ENCODE measurements around the gene MACROD2.

Gene MACROD2

DNA sequence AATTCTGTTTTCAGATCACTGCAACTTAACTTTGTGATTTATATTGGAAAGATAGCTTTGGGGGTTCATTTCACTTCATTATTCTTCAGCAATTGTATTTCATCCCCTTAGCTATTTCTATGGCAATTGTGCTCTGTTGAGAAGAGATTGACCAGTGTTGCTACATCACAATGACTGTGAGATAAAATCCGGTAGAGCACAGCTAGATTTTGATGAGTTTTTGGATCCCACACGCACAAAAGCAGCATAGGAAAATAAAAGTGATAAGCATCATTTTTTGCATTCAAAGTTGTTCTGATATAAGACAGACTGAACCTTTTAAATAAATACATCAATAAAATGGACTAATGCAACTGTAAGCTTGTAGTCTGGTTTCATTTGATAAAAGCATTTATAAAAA is 1843.2 kb downstream of the MACROD2 start:
- H3K36me3 ChIP-seq: no peaks in the 10 kb centered on the region
- H3K27ac ChIP-seq: no peak overlapping the region
- H3K4me1 ChIP-seq (ENCODE audit: control insufficient read depth in 1 of 2, insufficient read depth in 1 of 2, low read depth in 1 of 2, low read length in 1 of 2): no peaks in the 10 kb centered on the region
- TF ChIP-seq, protein P1, sequence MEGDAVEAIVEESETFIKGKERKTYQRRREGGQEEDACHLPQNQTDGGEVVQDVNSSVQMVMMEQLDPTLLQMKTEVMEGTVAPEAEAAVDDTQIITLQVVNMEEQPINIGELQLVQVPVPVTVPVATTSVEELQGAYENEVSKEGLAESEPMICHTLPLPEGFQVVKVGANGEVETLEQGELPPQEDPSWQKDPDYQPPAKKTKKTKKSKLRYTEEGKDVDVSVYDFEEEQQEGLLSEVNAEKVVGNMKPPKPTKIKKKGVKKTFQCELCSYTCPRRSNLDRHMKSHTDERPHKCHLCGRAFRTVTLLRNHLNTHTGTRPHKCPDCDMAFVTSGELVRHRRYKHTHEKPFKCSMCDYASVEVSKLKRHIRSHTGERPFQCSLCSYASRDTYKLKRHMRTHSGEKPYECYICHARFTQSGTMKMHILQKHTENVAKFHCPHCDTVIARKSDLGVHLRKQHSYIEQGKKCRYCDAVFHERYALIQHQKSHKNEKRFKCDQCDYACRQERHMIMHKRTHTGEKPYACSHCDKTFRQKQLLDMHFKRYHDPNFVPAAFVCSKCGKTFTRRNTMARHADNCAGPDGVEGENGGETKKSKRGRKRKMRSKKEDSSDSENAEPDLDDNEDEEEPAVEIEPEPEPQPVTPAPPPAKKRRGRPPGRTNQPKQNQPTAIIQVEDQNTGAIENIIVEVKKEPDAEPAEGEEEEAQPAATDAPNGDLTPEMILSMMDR (IDR thresholded peaks at IDR 0.05): no peak
- no peaks in the 10 kb centered on the region for H3K9me3 ChIP-seq
- no peak overlapping the region for H3K4me3 ChIP-seq (ENCODE audit: low read depth in 1 of 2, low read length in 1 of 2)
- no peaks in the 10 kb centered on the region for H3K27me3 ChIP-seq

DNA sequence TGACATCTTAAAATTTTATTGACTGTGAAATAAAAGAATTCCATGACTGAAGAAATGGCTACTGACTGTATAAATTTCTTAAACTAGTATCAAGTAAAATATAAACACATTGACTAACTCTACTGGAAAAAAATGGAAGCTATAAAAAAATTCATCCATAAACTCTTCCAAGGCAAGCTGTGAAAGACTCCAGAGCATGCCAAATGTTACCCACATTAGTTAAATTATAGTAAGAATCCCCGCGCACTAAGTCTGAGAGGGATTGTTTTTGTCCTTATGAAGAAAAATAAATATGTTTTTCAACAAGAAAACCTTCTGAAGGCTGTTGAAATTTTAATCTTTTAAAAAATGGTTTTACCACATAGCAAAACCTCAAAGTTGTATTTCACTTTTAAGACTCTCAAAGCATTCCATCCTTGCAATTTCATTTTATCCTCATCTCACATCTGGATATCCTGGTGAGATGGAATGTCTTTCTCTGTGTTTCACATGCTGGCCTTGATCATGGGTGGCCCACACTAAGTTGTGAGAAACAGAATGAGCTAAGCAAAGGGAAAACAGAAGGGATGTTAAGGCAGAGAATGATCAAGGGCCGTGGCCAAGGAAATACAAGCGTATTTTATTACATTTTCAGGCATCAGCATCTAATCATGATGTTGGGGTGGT is 1845.5 kb downstream of the MACROD2 start:
- Histone ChIP-seq H3K4me3 (ENCODE audit: low read depth in 1 of 2, low read length in 1 of 2) (no peak overlapping the region), H3K36me3 (no peaks in the 10 kb centered on the region), H3K4me1 (ENCODE audit: control insufficient read depth in 1 of 2, insufficient read depth in 1 of 2, low read depth in 1 of 2, low read length in 1 of 2) (no peaks in the 10 kb centered on the region), H3K27ac (no peak overlapping the region), H3K9me3 (no peaks in the 10 kb centered on the region), H3K27me3 (no peaks in the 10 kb centered on the region)
- TF ChIP-seq, protein P1 (IDR thresholded peaks at IDR 0.05): no peak

DNA sequence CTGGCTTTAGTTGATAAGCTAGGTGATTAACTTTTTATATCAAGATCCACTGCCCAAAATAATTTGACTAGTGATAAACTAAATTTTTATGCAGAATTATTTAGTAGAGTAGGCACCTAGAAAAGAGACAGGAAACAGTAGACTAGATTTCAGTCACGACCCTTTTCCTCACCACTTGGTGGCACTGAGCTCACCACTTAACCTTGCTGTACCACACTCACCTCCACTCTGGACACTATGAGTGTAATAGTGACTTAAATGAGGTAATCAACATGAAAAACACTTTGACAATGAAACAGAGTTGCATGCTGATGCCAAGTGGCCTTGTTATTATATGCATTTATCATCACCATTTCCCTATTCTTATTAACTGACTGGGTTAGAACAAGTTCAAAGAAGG is 1847.6 kb downstream of the MACROD2 start:
- H3K4me3 ChIP-seq (ENCODE audit: low read depth in 1 of 2, low read length in 1 of 2): no peak overlapping the region
- no peaks in the 10 kb centered on the region for H3K27me3 ChIP-seq
- no peaks in the 10 kb centered on the region for H3K9me3 ChIP-seq
- H3K27ac ChIP-seq: no peak overlapping the region
- H3K4me1 ChIP-seq (ENCODE audit: control insufficient read depth in 1 of 2, insufficient read depth in 1 of 2, low read depth in 1 of 2, low read length in 1 of 2): no peaks in the 10 kb centered on the region
- TF ChIP-seq, protein P1 (IDR thresholded peaks at IDR 0.05): no peak
- no peaks in the 10 kb centered on the region for H3K36me3 ChIP-seq

DNA sequence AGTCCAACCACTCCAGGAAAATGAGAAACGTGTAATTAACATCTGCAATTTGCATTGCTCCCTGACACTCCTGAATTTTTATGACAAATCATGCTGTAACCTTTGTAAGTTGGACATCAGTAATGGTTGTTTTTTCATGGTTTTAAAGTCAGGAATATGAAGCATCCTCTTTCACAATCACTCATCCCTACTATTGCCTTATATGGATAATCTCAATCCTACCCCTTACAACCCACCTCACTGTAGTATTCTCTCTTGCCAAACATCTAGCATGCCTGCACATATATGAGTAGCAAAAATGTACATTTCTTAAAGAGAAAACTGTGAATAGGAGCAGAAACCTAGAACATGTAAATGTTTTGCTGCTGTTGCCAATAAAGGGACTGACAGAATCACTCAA is 1848.5 kb downstream of the MACROD2 start:
- Histone ChIP-seq H3K4me3 (ENCODE audit: low read depth in 1 of 2, low read length in 1 of 2) (no peak overlapping the region), H3K27me3 (no peaks in the 10 kb centered on the region), H3K27ac (no peak overlapping the region), H3K9me3 (no peaks in the 10 kb centered on the region), H3K4me1 (ENCODE audit: control insufficient read depth in 1 of 2, insufficient read depth in 1 of 2, low read depth in 1 of 2, low read length in 1 of 2) (no peaks in the 10 kb centered on the region), H3K36me3 (no peaks in the 10 kb centered on the region)
- TF ChIP-seq, protein P1 (IDR thresholded peaks at IDR 0.05): no peak

DNA sequence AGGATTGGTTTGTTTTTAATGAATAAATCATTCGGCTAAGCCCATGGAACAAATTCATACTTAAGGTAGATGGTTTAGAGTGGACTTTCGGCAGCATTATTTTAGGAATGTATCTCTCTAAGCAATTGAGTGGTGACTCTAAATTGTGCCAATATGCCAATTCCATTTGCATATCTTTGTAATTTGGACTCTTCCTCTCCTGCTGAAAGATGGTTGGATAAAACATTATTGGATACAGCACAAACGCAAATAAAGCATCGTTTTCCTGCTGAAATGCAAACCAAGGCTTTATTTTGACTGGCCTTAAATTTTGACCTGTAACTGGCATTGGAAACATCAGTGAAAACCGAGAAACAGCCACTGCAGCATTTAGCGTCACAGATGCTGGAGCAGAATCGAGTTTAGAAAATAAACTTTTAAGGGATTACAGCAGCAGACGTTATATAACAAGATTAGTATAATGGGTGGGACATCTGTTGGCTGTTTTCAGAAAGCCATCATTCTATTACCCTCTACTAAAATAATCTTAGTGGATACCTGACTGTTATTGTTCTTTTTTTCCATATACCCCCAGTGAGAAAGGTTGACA is 1852.0 kb downstream of the MACROD2 start:
- Histone ChIP-seq H3K36me3 (no peaks in the 10 kb centered on the region), H3K27ac (no peak overlapping the region), H3K9me3 (no peaks in the 10 kb centered on the region), H3K27me3 (no peaks in the 10 kb centered on the region), H3K4me1 (ENCODE audit: control insufficient read depth in 1 of 2, insufficient read depth in 1 of 2, low read depth in 1 of 2, low read length in 1 of 2) (no peaks in the 10 kb centered on the region), H3K4me3 (ENCODE audit: low read depth in 1 of 2, low read length in 1 of 2) (no peak overlapping the region)
- TF ChIP-seq, protein P1 (IDR thresholded peaks at IDR 0.05): no peak
